ENCODE results near the gene PARP9. TPM values are rescaled to one million over a fixed set of nuclear protein-coding genes. Genes with fewer than 3 reads are reported as not detected.
"Not testable (repeated sequence)": the region's sequence is repeated elsewhere in the genome, so short reads cannot be mapped to it uniquely, and the experiment has no call there.

The PARP9 gene
- total RNA-seq, 1 donor, result 33.3 TPM

DNA sequence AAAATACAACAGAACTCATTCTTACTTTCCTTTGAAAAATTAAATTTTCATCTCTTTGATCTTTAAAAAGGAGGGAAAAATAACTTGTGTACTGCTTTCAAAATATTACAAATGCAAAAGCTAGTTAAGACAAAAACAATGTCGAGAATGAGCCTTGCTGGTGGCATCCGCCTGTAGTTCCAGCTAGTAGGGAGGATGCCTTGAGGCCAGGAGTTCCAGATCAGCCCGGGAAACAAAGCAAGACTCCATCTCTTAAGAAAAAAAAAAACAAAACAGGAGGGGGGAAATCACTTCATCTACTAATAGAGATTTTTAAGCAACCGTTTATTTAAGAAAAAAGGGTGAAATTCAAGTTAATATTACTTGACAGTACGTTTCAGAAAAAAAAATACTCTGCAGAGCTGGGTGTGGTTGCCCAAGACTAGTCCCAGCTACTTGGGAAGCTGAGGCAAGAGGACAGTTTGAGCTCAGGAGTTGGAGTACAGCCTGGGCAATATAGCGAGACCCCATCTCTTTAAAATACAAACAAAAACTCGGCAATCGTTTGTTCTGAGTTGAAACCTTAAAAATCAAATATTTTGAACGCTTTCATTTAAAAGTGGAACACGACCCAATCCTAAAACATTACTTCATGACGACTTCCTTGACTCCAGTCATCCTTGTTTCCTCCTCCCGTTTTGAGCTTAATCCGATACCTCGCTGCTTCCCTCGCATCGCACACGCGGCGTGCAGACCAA is 50.5 kb downstream of the PARP9 start:
- Histone ChIP-seq H3K4me3 (ENCODE audit: insufficient read depth, low read length) (peak overlapping the region; percentile 87), H2AFZ (ENCODE audit: low read length) (peak overlapping the region; percentile 52), H3K4me2 (ENCODE audit: insufficient read depth, low read length) (peak overlapping the region; percentile 87), H3K27me3 (ENCODE audit: insufficient read depth, low read length) (no peaks in the 10 kb centered on the region), H3K79me2 (ENCODE audit: insufficient read depth, low read length) (peaks cover 54% of the 10 kb centered on the region), H3K27ac (ENCODE audit: low read depth, low read length) (peak overlapping the region; percentile 86), H3K9me3 (ENCODE audit: low read depth, low read length) (no peaks in the 10 kb centered on the region), H3K36me3 (ENCODE audit: insufficient read depth, low read length) (no peaks in the 10 kb centered on the region), H4K20me1 (ENCODE audit: insufficient read depth, low read length) (peaks cover 51% of the 10 kb centered on the region), H3K4me1 (ENCODE audit: insufficient read depth, low read length) (peaks cover 19% of the 10 kb centered on the region)
- DNase-seq (ENCODE audit: insufficient read length, low spot score, missing footprints), result no peak
- TF ChIP-seq, protein P1, sequence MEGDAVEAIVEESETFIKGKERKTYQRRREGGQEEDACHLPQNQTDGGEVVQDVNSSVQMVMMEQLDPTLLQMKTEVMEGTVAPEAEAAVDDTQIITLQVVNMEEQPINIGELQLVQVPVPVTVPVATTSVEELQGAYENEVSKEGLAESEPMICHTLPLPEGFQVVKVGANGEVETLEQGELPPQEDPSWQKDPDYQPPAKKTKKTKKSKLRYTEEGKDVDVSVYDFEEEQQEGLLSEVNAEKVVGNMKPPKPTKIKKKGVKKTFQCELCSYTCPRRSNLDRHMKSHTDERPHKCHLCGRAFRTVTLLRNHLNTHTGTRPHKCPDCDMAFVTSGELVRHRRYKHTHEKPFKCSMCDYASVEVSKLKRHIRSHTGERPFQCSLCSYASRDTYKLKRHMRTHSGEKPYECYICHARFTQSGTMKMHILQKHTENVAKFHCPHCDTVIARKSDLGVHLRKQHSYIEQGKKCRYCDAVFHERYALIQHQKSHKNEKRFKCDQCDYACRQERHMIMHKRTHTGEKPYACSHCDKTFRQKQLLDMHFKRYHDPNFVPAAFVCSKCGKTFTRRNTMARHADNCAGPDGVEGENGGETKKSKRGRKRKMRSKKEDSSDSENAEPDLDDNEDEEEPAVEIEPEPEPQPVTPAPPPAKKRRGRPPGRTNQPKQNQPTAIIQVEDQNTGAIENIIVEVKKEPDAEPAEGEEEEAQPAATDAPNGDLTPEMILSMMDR (IDR thresholded peaks at IDR 0.05; ENCODE audit: extremely low read depth, low read depth, low read length), result no peak

DNA sequence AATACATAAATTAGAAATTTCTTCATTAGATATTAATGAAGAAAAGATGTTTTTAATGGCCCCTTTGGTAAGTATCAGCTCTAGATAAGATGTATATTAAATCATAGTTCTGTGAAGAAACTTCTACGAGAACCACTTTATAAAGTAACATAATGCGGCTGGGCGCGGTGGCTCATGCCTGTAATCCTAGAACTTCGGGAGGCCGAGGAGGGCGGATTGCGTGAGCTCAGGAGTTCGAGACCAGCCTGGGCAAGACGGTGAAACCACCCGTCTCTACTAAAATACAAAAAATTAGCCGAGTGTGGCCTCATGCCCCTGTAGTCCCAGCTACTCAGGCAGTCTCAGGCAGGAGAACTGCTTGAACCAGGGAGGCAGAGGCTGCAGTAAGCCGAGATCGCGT is 51.8 kb downstream of the PARP9 start:
- DNase-seq (ENCODE audit: insufficient read length, low spot score, missing footprints), result no peak
- H3K4me3 ChIP-seq (ENCODE audit: insufficient read depth, low read length), result no peak overlapping the region
- TF ChIP-seq, protein P1 (IDR thresholded peaks at IDR 0.05; ENCODE audit: extremely low read depth, low read depth, low read length), result no peak
- no peaks in the 10 kb centered on the region for H3K9me3 ChIP-seq (ENCODE audit: low read depth, low read length)
- H3K4me1 ChIP-seq (ENCODE audit: insufficient read depth, low read length), result peaks cover 19% of the 10 kb centered on the region
- H2AFZ ChIP-seq (ENCODE audit: low read length), result no peak overlapping the region
- H3K27ac ChIP-seq (ENCODE audit: low read depth, low read length), result no peak overlapping the region
- H3K36me3 ChIP-seq (ENCODE audit: insufficient read depth, low read length), result no peaks in the 10 kb centered on the region
- H3K4me2 ChIP-seq (ENCODE audit: insufficient read depth, low read length), result no peak overlapping the region
- peaks cover 67% of the 10 kb centered on the region for H3K79me2 ChIP-seq (ENCODE audit: insufficient read depth, low read length)
- H3K27me3 ChIP-seq (ENCODE audit: insufficient read depth, low read length), result no peaks in the 10 kb centered on the region
- peaks cover 58% of the 10 kb centered on the region for H4K20me1 ChIP-seq (ENCODE audit: insufficient read depth, low read length)

DNA sequence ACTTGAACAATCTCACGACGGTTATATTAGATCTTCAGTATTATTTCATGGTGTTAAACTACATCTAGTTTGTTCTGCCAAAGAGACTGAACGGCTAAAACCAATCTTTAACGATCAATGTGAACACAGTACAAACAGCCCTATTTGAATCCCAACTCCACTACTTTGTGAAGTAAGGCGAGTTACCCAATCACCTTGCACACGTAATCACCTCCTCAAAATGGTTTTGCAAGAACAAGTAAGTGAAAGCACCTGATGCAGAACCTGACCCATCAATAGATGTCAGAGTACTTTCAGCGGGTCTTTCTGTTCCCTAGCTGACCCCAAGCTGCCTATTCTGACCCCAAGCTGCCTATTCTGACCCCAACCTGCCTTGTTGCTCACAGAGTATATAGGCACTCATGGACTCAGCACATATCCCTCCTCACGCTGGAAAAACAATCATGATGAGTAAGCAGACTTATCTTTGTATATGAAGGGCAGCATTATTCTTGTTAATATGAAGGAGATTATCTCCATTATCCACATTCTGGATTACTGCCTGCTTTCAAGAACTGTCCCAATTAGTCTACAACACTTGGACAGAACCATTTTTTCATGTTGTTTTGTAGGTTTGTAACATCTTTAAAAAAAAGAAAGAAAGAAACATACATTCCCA is 53.1 kb downstream of the PARP9 start:
- Histone ChIP-seq H3K4me2 (ENCODE audit: insufficient read depth, low read length) (no peak overlapping the region), H2AFZ (ENCODE audit: low read length) (no peak overlapping the region), H3K27ac (ENCODE audit: low read depth, low read length) (no peak overlapping the region), H3K9me3 (ENCODE audit: low read depth, low read length) (no peaks in the 10 kb centered on the region), H3K27me3 (ENCODE audit: insufficient read depth, low read length) (no peaks in the 10 kb centered on the region), H3K4me3 (ENCODE audit: insufficient read depth, low read length) (no peak overlapping the region), H4K20me1 (ENCODE audit: insufficient read depth, low read length) (peaks cover 61% of the 10 kb centered on the region), H3K36me3 (ENCODE audit: insufficient read depth, low read length) (no peaks in the 10 kb centered on the region), H3K4me1 (ENCODE audit: insufficient read depth, low read length) (peaks cover 19% of the 10 kb centered on the region), H3K79me2 (ENCODE audit: insufficient read depth, low read length) (peaks cover 80% of the 10 kb centered on the region)
- TF ChIP-seq, protein P1 (IDR thresholded peaks at IDR 0.05; ENCODE audit: extremely low read depth, low read depth, low read length), result no peak
- no peak for DNase-seq (ENCODE audit: insufficient read length, low spot score, missing footprints)

DNA sequence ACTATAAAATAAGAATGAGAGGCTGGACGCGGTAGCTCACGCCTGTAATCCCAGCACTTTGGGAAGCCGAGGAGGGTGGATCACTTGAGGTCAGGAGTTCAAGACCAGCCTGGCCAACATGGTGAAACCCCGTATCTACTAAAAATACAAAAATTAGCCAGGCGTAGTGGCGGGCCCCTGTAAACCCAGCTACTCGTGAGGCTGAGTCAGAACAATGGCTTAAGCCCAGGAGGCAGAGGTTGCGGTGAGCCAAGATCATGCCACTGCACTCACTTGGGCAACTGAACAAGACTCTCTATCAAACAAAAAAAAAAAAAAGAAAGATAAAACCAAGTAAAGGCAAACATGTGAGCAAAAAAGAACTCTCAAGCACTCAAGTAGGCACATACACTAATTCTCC is 55.2 kb downstream of the PARP9 start:
- not testable (repeated sequence) for H3K9me3 ChIP-seq (ENCODE audit: low read depth, low read length); H3K4me2 ChIP-seq (ENCODE audit: insufficient read depth, low read length); H2AFZ ChIP-seq (ENCODE audit: low read length); H3K27me3 ChIP-seq (ENCODE audit: insufficient read depth, low read length); H3K36me3 ChIP-seq (ENCODE audit: insufficient read depth, low read length); DNase-seq (ENCODE audit: insufficient read length, low spot score, missing footprints); H3K4me3 ChIP-seq (ENCODE audit: insufficient read depth, low read length)
- Histone ChIP-seq H3K27ac (ENCODE audit: low read depth, low read length) (peak overlapping the region; percentile 38), H3K4me1 (ENCODE audit: insufficient read depth, low read length) (peaks cover 16% of the 10 kb centered on the region), H3K79me2 (ENCODE audit: insufficient read depth, low read length) (peaks cover 100% of the 10 kb centered on the region), H4K20me1 (ENCODE audit: insufficient read depth, low read length) (peaks cover 81% of the 10 kb centered on the region)
